Suprapubic skin (tissue), 4 donors: ENCODE data around the gene MLKL. TPM values are rescaled to one million over a fixed set of nuclear protein-coding genes. Genes with fewer than 3 reads are reported as not detected.

Source experiments
- DNase-seq, 2 donors: peaks; one replicate each; pipeline ENCODE4 v3.0.0-alpha.2; 2019; ENCODE audit warnings: low spot score in 2 of 2
- H3K27ac ChIP-seq: fragments of 200-600 bp; sonication (generic); one replicate; pipeline ENCODE4 v1.5.1; 2019
- H3K27me3 ChIP-seq: fragments of 200-600 bp; sonication (generic); one replicate; pipeline ENCODE4 v1.5.1; 2019
- H3K36me3 ChIP-seq: fragments of 200-600 bp; sonication (generic); one replicate; pipeline ENCODE4 v1.5.1; 2019
- H3K4me1 ChIP-seq: fragments of 200-600 bp; sonication (generic); one replicate; pipeline ENCODE4 v1.5.1; 2019
- H3K4me3 ChIP-seq: fragments of 200-600 bp; sonication (generic); one replicate; pipeline ENCODE4 v1.5.1; 2019; ENCODE audit warnings: mild to moderate bottlenecking
- H3K9me3 ChIP-seq: fragments of 200-600 bp; sonication (generic); one replicate; pipeline ENCODE4 v1.5.1; 2019
- EP300 ChIP-seq: sonication (generic); formaldehyde crosslinking; IDR thresholded peaks from one replicate; pipeline ENCODE4 v1.6.1; 2017; ENCODE audit warnings: antibody characterized with exemption
- POLR2A ChIP-seq, 2 donors: fragments of 450-650 bp; IDR thresholded peaks; one replicate each; pipeline ENCODE4 v1.6.1; 2017; ENCODE audit warnings: antibody characterized with exemption in 2 of 2, mild to moderate bottlenecking in 2 of 2, moderate library complexity in 2 of 2
- POLR2AphosphoS5 ChIP-seq, 3 donors: sonication (generic); formaldehyde crosslinking; IDR thresholded peaks; one replicate each; pipeline ENCODE4 v1.6.1; 2017; ENCODE audit warnings: antibody characterized with exemption in 3 of 3
- WGBS: methylation state at CpG from one replicate; pipeline ENCODE4 v1.1.5; 2018; 5-methylcytosine and 5-hydroxymethylcytosine counted together
- total RNA-seq, 4 donors: library from RNA; depleted of rRNA; stranded (reverse); fragments of >200 nt; gene quantifications; one replicate each; pipeline ENCODE4 v1.1.0, GENCODE V29; 2016
- TF ChIP-seq, protein P1 (sequence below), 2 donors: fragments of 200-600 bp in 1 of 2; fragments of 450-650 bp in 1 of 2; sonication (generic) in 1 of 2; IDR thresholded peaks; one replicate each; pipeline ENCODE4 v1.5.1; 2016 to 2019; ENCODE audit warnings: antibody characterized with exemption in 2 of 2, mild to moderate bottlenecking in 1 of 2, moderate library complexity in 1 of 2

MLKL gene
- total RNA-seq, 4 donors from 2014 or later = 3.1 to 12.0 (median 7.0) TPM

DNA sequence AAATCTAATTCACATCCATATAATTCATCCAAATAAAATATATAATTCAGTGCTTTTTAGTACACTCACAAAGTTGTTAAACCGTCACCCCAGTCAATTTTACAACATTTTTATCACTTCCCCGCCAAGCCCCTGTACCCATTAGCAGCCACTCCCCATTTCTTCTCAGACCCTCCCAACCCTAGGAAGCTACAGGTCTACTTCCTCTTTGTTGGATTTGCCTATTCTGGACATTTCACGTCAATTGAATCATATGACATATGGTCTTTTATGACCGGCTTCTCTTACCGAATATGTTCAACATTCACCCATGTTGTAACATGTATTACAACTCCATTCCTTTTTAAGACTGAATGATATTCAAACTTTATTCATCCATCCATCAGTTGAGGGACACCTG, 19.9 kb upstream of the MLKL start:
- Histone ChIP-seq H3K27me3 (peaks cover 13% of the 10 kb centered on the region), H3K36me3 (no peaks in the 10 kb centered on the region), H3K9me3 (no peaks in the 10 kb centered on the region), H3K27ac (no peak overlapping the region), H3K4me1 (no peaks in the 10 kb centered on the region), H3K4me3 (no peak overlapping the region)
- no peak for DNase-seq
- 75% methylated on average over 5 of the region's 5 CpGs for WGBS
- TF ChIP-seq POLR2AphosphoS5 (IDR thresholded peaks at IDR 0.05) = no peak
- no peak for TF ChIP-seq POLR2A (IDR thresholded peaks at IDR 0.05)
- TF ChIP-seq, protein P1, sequence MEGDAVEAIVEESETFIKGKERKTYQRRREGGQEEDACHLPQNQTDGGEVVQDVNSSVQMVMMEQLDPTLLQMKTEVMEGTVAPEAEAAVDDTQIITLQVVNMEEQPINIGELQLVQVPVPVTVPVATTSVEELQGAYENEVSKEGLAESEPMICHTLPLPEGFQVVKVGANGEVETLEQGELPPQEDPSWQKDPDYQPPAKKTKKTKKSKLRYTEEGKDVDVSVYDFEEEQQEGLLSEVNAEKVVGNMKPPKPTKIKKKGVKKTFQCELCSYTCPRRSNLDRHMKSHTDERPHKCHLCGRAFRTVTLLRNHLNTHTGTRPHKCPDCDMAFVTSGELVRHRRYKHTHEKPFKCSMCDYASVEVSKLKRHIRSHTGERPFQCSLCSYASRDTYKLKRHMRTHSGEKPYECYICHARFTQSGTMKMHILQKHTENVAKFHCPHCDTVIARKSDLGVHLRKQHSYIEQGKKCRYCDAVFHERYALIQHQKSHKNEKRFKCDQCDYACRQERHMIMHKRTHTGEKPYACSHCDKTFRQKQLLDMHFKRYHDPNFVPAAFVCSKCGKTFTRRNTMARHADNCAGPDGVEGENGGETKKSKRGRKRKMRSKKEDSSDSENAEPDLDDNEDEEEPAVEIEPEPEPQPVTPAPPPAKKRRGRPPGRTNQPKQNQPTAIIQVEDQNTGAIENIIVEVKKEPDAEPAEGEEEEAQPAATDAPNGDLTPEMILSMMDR (IDR thresholded peaks at IDR 0.05) = no peak
- no peak for TF ChIP-seq EP300

GRCh38 chr16:74718741-74719610, 18.3 kb upstream of the MLKL start:
- no peaks in the 10 kb centered on the region for H3K9me3 ChIP-seq
- no peaks in the 10 kb centered on the region for H3K4me1 ChIP-seq
- WGBS = 87% methylated on average over 26 of the region's 27 CpGs
- H3K27me3 ChIP-seq = peaks cover 5% of the 10 kb centered on the region
- no peak for DNase-seq
- H3K27ac ChIP-seq = no peak overlapping the region
- no peak overlapping the region for H3K4me3 ChIP-seq
- no peaks in the 10 kb centered on the region for H3K36me3 ChIP-seq
- TF ChIP-seq POLR2AphosphoS5 (IDR thresholded peaks at IDR 0.05) (no peak), POLR2A (IDR thresholded peaks at IDR 0.05) (no peak), EP300 (no peak)
- TF ChIP-seq, protein P1 (IDR thresholded peaks at IDR 0.05) = no peak

GRCh38 chr16:74718140-74718539, 17.5 kb upstream of the MLKL start:
- no peaks in the 10 kb centered on the region for H3K9me3 ChIP-seq

DNA sequence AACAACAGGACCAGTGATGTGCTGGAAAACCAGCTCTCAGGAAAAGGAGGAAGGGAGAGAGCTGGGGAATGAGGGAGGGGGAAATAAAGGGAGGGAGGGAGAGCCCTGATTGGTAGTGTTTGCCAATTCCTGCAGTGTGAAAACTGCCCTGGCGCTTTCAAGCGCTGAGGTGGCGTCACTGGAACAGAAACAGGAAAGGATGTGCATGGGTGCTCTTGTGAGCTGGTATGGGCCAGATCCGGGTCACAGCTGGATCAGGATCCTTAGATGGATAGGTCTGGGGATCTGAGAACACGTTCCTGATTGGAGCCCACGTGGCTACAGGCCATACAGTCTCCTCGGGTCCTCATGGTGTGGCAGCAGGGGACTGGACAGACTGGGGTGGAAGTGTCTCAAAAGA, 16.7 kb upstream of the MLKL start:
- Histone ChIP-seq H3K27ac (no peak overlapping the region), H3K27me3 (no peaks in the 10 kb centered on the region), H3K36me3 (no peaks in the 10 kb centered on the region), H3K4me3 (no peak overlapping the region), H3K9me3 (no peaks in the 10 kb centered on the region), H3K4me1 (no peaks in the 10 kb centered on the region)
- no peak for DNase-seq
- WGBS = 91% methylated on average over 7 of the region's 7 CpGs
- TF ChIP-seq POLR2A (IDR thresholded peaks at IDR 0.05) = no peak
- no peak for TF ChIP-seq POLR2AphosphoS5 (IDR thresholded peaks at IDR 0.05)
- no peak for TF ChIP-seq EP300
- TF ChIP-seq, protein P1 (IDR thresholded peaks at IDR 0.05) = no peak

More at GRCh38 chr16:74718140-74718539, 17.5 kb upstream of the MLKL start:
- DNase-seq = no peak
- Histone ChIP-seq H3K36me3 (no peaks in the 10 kb centered on the region), H3K4me1 (no peaks in the 10 kb centered on the region), H3K4me3 (no peak overlapping the region), H3K27me3 (peaks cover 1% of the 10 kb centered on the region), H3K27ac (no peak overlapping the region)
- TF ChIP-seq POLR2AphosphoS5 (IDR thresholded peaks at IDR 0.05) (no peak), POLR2A (IDR thresholded peaks at IDR 0.05) (no peak), EP300 (no peak)
- TF ChIP-seq, protein P1 (IDR thresholded peaks at IDR 0.05) = no peak
- WGBS = 86% methylated on average over 13 of the region's 13 CpGs

- Histone ChIP-seq H3K4me1 (no peaks in the 10 kb centered on the region), H3K9me3 (no peaks in the 10 kb centered on the region), H3K36me3 (no peaks in the 10 kb centered on the region), H3K27ac (no peak overlapping the region), H3K27me3 (no peaks in the 10 kb centered on the region), H3K4me3 (no peak overlapping the region)
- WGBS = 85% methylated on average over 14 of the region's 15 CpGs
- TF ChIP-seq POLR2A (IDR thresholded peaks at IDR 0.05) = no peak
- no peak for TF ChIP-seq EP300
- no peak for TF ChIP-seq POLR2AphosphoS5 (IDR thresholded peaks at IDR 0.05)
- TF ChIP-seq, protein P1 (IDR thresholded peaks at IDR 0.05) = no peak
- no peak for DNase-seq
Observed at GRCh38 chr16:74716355-74716754, 15.7 kb upstream of the MLKL start.
